ENCODE data around the gene NUBPL. TPM values are rescaled to one million over a fixed set of nuclear protein-coding genes. Genes with fewer than 3 reads are reported as not detected.

Gene NUBPL, protein sequence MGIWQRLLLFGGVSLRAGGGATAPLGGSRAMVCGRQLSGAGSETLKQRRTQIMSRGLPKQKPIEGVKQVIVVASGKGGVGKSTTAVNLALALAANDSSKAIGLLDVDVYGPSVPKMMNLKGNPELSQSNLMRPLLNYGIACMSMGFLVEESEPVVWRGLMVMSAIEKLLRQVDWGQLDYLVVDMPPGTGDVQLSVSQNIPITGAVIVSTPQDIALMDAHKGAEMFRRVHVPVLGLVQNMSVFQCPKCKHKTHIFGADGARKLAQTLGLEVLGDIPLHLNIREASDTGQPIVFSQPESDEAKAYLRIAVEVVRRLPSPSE
- 10 to 100 TPM; 19.1 to 23.9 (median 22.2) TPM for total RNA-seq
- polyA plus RNA-seq, result 9.6 TPM
- long read RNA-seq, donor 1, transcript NUBPL-201 (11 exons, 3,049 nt), result major isoform, 31 of 46 reads
- long read RNA-seq, donor 1, partial matches to known transcripts, result 0 of 46 reads
- long read RNA-seq, donor 1, other reads (novel, unspliced or antisense), result 15 of 46 reads
- long read RNA-seq, donor 2, transcript NUBPL-201 (11 exons, 3,049 nt), result major isoform, 12 of 22 reads
- long read RNA-seq, donor 2, partial matches to known transcripts, result 1 of 22 reads
- long read RNA-seq, donor 2, other reads (novel, unspliced or antisense), result 9 of 22 reads
- long read RNA-seq, donor 3, transcript NUBPL-201 (11 exons, 3,049 nt), result major isoform, 80 of 121 reads
- long read RNA-seq, donor 3, partial matches to known transcripts, result 5 of 121 reads
- long read RNA-seq, donor 3, other reads (novel, unspliced or antisense), result 36 of 121 reads
- long read RNA-seq, donor 4, transcript NUBPL-201 (11 exons, 3,049 nt), result major isoform, 20 of 30 reads
- long read RNA-seq, donor 4, partial matches to known transcripts, result 1 of 30 reads
- long read RNA-seq, donor 4, other reads (novel, unspliced or antisense), result 9 of 30 reads

GRCh38 chr14:31561155-31561846, at the start of gene NUBPL:
Gene NUBPL, plus strand, starts transcription at chr14:31561404. Its CDS starts 36 bp downstream, at chr14:31561440.
- no peaks in the 10 kb centered on the region for H3K27me3 ChIP-seq (ENCODE audit: control insufficient read depth, insufficient read depth)
- under 1% methylated on average over 34 of the region's 34 CpGs for WGBS
- H3K4me3 ChIP-seq (ENCODE audit: low read length), result peak within 1 kb of the TSS; percentile 96
- H3K9me3 ChIP-seq (ENCODE audit: control insufficient read depth, low read length), result no peaks in the 10 kb centered on the region
- peak within 1 kb of the TSS; percentile 98 for H3K27ac ChIP-seq (ENCODE audit: low read length)
- DNase-seq (peak; percentile 97 to 99 (median 99)), ATAC-seq (peak; percentile 98 to 99)
- intact Hi-C loops (cut with DNase I), result loop anchor here in 1 of 4 donors (10.0 kb wide), 1 partner anchor 644 kb away; the partner anchor contains the start of genes RNU6-7 and RNU6-8
- no peaks in the 10 kb centered on the region for H3K4me1 ChIP-seq (ENCODE audit: control insufficient read depth, insufficient read depth, low read length)

- H3K27ac ChIP-seq (ENCODE audit: low read length), result no peak overlapping the region
- no peaks in the 10 kb centered on the region for H3K27me3 ChIP-seq (ENCODE audit: control insufficient read depth, insufficient read depth)
- ATAC-seq, result no peak
- peak in 1 of 3 donors; percentile 36 for DNase-seq
- no peak overlapping the region for H3K4me3 ChIP-seq (ENCODE audit: low read length)
- H3K9me3 ChIP-seq (ENCODE audit: control insufficient read depth, low read length), result no peaks in the 10 kb centered on the region
- H3K4me1 ChIP-seq (ENCODE audit: control insufficient read depth, insufficient read depth, low read length), result no peaks in the 10 kb centered on the region
- WGBS, result 96% methylated on average over 33 of the region's 33 CpGs
- intact Hi-C loops (cut with DNase I), result loop anchor here in 1 of 4 donors (10.0 kb wide), 1 partner anchor 718 kb away; no protein-coding TSS in a partner anchor
These were observed 34.1 kb upstream of the NUBPL start for GRCh38 chr14:31527087-31527486.

DNA sequence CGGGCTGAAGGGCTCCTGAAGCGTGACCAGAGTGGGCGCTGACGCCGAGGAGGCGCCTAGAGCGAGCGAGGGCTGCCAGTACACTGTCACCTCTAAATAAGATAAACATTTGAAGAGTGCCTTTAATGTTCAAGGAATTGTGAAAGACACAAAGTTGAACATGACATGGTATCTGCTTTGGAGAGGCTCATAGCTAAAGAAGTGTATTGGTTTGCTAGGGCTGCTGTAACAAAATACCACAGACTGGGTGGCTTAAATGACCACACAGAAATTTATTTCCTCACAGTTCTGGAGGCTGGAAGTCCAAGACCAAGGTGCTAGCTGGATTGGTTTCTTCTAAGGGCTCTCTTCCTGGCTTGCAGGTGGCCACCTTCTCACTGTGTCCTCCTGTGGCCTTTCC, 33.7 kb upstream of the NUBPL start:
- H3K27ac ChIP-seq (ENCODE audit: low read length), result no peak overlapping the region
- ATAC-seq, result no peak
- H3K4me1 ChIP-seq (ENCODE audit: control insufficient read depth, insufficient read depth, low read length), result no peaks in the 10 kb centered on the region
- H3K9me3 ChIP-seq (ENCODE audit: control insufficient read depth, low read length), result no peaks in the 10 kb centered on the region
- no peaks in the 10 kb centered on the region for H3K27me3 ChIP-seq (ENCODE audit: control insufficient read depth, insufficient read depth)
- no peak overlapping the region for H3K4me3 ChIP-seq (ENCODE audit: low read length)
- 89% methylated on average over 8 of the region's 8 CpGs for WGBS
- no peak for DNase-seq
- intact Hi-C loops (cut with DNase I), result loop anchor here in 1 of 4 donors (10.0 kb wide), 1 partner anchor 717 kb away; no protein-coding TSS in a partner anchor

GRCh38 chr14:31529053-31529452, 32.2 kb upstream of the NUBPL start:
- 62% methylated on average over 1 of the region's 1 CpG for WGBS
- Histone ChIP-seq H3K9me3 (ENCODE audit: control insufficient read depth, low read length) (no peaks in the 10 kb centered on the region), H3K27me3 (ENCODE audit: control insufficient read depth, insufficient read depth) (no peaks in the 10 kb centered on the region), H3K4me3 (ENCODE audit: low read length) (no peak overlapping the region), H3K27ac (ENCODE audit: low read length) (no peak overlapping the region), H3K4me1 (ENCODE audit: control insufficient read depth, insufficient read depth, low read length) (no peaks in the 10 kb centered on the region)
- intact Hi-C loops (cut with DNase I), result loop anchor here in 1 of 4 donors (10.0 kb wide), 1 partner anchor 716 kb away; no protein-coding TSS in a partner anchor
- no peak for ATAC-seq
- DNase-seq, result no peak

GRCh38 chr14:31530136-31530535, 31.1 kb upstream of the NUBPL start:
- H3K27me3 ChIP-seq (ENCODE audit: control insufficient read depth, insufficient read depth), result no peaks in the 10 kb centered on the region
- H3K27ac ChIP-seq (ENCODE audit: low read length), result no peak overlapping the region
- intact Hi-C loops (cut with DNase I), result no loop called here
- H3K4me3 ChIP-seq (ENCODE audit: low read length), result no peak overlapping the region
- 46% methylated on average over 7 of the region's 7 CpGs for WGBS
- H3K4me1 ChIP-seq (ENCODE audit: control insufficient read depth, insufficient read depth, low read length), result no peaks in the 10 kb centered on the region
- DNase-seq (no peak), ATAC-seq (no peak)
- H3K9me3 ChIP-seq (ENCODE audit: control insufficient read depth, low read length), result no peaks in the 10 kb centered on the region

DNA sequence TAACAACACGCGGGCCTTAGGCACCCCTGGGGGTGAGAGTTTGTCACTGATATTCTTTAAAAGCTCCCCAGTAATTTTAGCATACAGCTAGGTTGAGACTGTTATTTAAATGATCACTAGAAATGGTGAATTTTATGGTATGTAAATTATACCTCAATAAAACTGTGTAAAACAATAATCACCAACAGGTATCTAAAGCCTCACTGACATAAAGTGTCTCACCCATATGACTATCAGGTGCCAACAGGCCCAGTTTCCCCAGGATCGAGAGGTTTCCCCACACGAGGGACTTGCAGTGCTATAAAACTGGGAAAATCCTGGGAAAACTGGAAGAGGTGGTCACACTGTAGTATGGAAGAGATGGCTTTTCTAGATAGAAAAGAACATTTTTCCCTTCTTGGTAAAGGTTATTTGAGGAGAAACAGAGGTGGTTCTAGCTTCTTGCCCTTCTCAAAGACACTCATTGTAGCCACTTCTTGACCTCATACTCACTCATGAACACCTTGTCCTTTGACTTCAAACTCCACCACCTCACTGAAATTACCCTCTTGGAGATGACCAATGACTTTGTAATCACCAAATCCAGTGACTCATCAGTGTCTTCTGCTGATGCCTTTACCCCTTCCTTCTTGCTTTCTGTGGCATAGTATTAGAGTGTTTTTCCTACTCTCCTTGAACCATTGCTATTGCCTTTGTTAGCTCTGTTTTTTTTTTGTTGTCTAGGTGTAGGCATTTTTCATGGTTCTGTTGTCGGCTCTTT, 24.8 kb upstream of the NUBPL start:
- no peaks in the 10 kb centered on the region for H3K9me3 ChIP-seq (ENCODE audit: control insufficient read depth, low read length)
- no peak for DNase-seq
- 86% methylated on average over 5 of the region's 5 CpGs for WGBS
- no peaks in the 10 kb centered on the region for H3K27me3 ChIP-seq (ENCODE audit: control insufficient read depth, insufficient read depth)
- H3K27ac ChIP-seq (ENCODE audit: low read length), result no peak overlapping the region
- no peaks in the 10 kb centered on the region for H3K4me1 ChIP-seq (ENCODE audit: control insufficient read depth, insufficient read depth, low read length)
- no peak overlapping the region for H3K4me3 ChIP-seq (ENCODE audit: low read length)
- intact Hi-C loops (cut with DNase I), result no loop called here
- ATAC-seq, result no peak

DNA sequence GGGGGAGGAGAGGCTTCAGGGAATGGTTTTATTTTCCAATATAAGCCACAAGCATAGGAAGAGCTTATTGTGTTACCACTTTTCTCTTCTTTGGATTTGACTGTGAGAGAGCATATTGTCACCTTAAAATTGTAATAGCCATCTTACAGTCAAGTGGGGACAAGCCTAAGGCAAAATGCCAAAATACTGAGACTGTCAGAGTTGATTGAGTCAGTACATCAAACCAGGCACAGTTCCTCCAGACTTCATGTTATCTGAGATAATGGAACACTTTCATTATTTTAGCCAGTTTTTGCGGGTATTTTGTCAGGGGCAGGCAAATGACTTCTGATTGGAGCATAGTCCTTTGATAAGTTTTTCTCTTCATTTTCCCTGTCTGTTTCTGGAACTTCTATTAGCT, 19.5 kb upstream of the NUBPL start:
- Histone ChIP-seq H3K4me1 (ENCODE audit: control insufficient read depth, insufficient read depth, low read length) (no peaks in the 10 kb centered on the region), H3K9me3 (ENCODE audit: control insufficient read depth, low read length) (no peaks in the 10 kb centered on the region), H3K27ac (ENCODE audit: low read length) (no peak overlapping the region), H3K4me3 (ENCODE audit: low read length) (no peak overlapping the region), H3K27me3 (ENCODE audit: control insufficient read depth, insufficient read depth) (no peaks in the 10 kb centered on the region)
- ATAC-seq, result no peak
- DNase-seq, result no peak
- intact Hi-C loops (cut with DNase I), result no loop called here
- WGBS, result 55% methylated on average over 1 of the region's 1 CpG

GRCh38 chr14:31543969-31544799, 17.0 kb upstream of the NUBPL start:
- no peaks in the 10 kb centered on the region for H3K27me3 ChIP-seq (ENCODE audit: control insufficient read depth, insufficient read depth)
- no peak overlapping the region for H3K27ac ChIP-seq (ENCODE audit: low read length)
- no peak overlapping the region for H3K4me3 ChIP-seq (ENCODE audit: low read length)
- DNase-seq, result no peak
- ATAC-seq, result peak in 1 of 2 donors; percentile 42
- H3K9me3 ChIP-seq (ENCODE audit: control insufficient read depth, low read length), result no peaks in the 10 kb centered on the region
- 70% methylated on average over 5 of the region's 5 CpGs for WGBS
- intact Hi-C loops (cut with DNase I), result no loop called here
- H3K4me1 ChIP-seq (ENCODE audit: control insufficient read depth, insufficient read depth, low read length), result no peaks in the 10 kb centered on the region

DNA sequence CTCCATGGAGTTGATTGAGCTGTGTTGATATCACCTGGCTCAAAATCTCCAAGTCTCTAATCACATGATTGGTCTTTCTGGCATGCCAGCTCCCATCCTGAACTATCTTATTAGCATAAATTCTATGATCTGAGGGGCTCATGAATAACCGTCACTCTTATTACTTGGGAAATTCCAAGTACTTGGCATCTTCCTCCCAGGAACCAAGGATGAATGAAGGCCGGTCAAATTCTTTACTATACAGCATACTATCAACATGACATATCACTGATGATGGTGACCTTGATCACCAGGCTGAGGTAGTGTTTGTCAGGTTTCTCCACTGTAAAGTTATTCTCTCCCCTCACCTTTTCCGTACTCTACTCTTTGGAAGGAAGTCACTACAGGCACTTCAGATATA, 16.4 kb upstream of the NUBPL start:
- H3K27me3 ChIP-seq (ENCODE audit: control insufficient read depth, insufficient read depth), result no peaks in the 10 kb centered on the region
- no peak for DNase-seq
- H3K4me3 ChIP-seq (ENCODE audit: low read length), result no peak overlapping the region
- WGBS, result 90% methylated on average over 3 of the region's 3 CpGs
- no peaks in the 10 kb centered on the region for H3K4me1 ChIP-seq (ENCODE audit: control insufficient read depth, insufficient read depth, low read length)
- no peaks in the 10 kb centered on the region for H3K9me3 ChIP-seq (ENCODE audit: control insufficient read depth, low read length)
- ATAC-seq, result no peak
- intact Hi-C loops (cut with DNase I), result no loop called here
- no peak overlapping the region for H3K27ac ChIP-seq (ENCODE audit: low read length)
